Calu3 (cell line): ENCODE measurements around the gene IL9. TPM values are rescaled to one million over a fixed set of nuclear protein-coding genes. Genes with fewer than 3 reads are reported as not detected.

Source experiments
- BruUV-seq: library from RNA; stranded (reverse); fragments of 400-500 nt; replicated peaks from 2 replicates; lab custom pipeline; 2021; lab: Mats Ljungman, UMichigan
- CTCF ChIA-PET: fragments of 300-600 bp; sonication (Branson Sonifier 250); formaldehyde crosslinking; loops from one replicate; lab custom pipeline; 2022; ENCODE audit warnings: antibody characterized with exemption; lab: Charles Lee
- DNase-seq: peaks from one replicate; pipeline ENCODE4 v3.0.0; 2022
- H3K27ac Mint-ChIP-seq: one replicate; pipeline ENCODE4 v1.8.0; 2022; ENCODE audit warnings: mixed read lengths; ENCODE audit not compliant: unreplicated experiment
- H3K27me3 Mint-ChIP-seq: one replicate; pipeline ENCODE4 v1.8.0; 2022; ENCODE audit warnings: mixed read lengths; ENCODE audit not compliant: unreplicated experiment
- H3K36me3 Mint-ChIP-seq: one replicate; pipeline ENCODE4 v1.8.0; 2022; ENCODE audit warnings: mild to moderate bottlenecking, moderate library complexity, mixed read lengths; ENCODE audit not compliant: insufficient read depth, unreplicated experiment
- H3K4me1 Mint-ChIP-seq: one replicate; pipeline ENCODE4 v1.8.0; 2022; ENCODE audit warnings: mild to moderate bottlenecking, low read depth, mixed read lengths; ENCODE audit not compliant: unreplicated experiment
- H3K4me3 Mint-ChIP-seq: one replicate; pipeline ENCODE4 v1.8.0; 2022; ENCODE audit warnings: mild to moderate bottlenecking, low read depth, moderate library complexity, mixed read lengths; ENCODE audit not compliant: unreplicated experiment
- H3K9me3 Mint-ChIP-seq: one replicate; pipeline ENCODE4 v1.8.0; 2022; ENCODE audit warnings: low read depth, mixed read lengths; ENCODE audit not compliant: unreplicated experiment
- CTCF ChIP-seq: fragments of 200-600 bp; IDR thresholded peaks from one replicate; pipeline ENCODE4 v1.8.0; 2022; ENCODE audit warnings: antibody characterized with exemption; ENCODE audit not compliant: unreplicated experiment
- intact Hi-C: fragments of 100-400 bp; cut with micrococcal nuclease; formaldehyde crosslinking; loops from one replicate; pipeline ENCODE4 v1.10.0; 2022; ENCODE audit not compliant: unreplicated experiment
- total RNA-seq: library from RNA; stranded (reverse); gene quantifications from 2 replicates; pipeline ENCODE4 v1.2.3, GENCODE V29; 2022

Gene IL9
- total RNA-seq, 1 experiment from 2014 or later, result not detected

- Mint-ChIP-seq H3K4me1 (no peaks in the 10 kb centered on the region), H3K9me3 (no peaks in the 10 kb centered on the region), H3K27me3 (peaks cover 22% of the 10 kb centered on the region), H3K4me3 (no peak overlapping the region), H3K27ac (no peak overlapping the region), H3K36me3 (no peaks in the 10 kb centered on the region)
- no peak for TF ChIP-seq CTCF
- DNase-seq, result no peak
- intact Hi-C loops, result no loop called here
- BruUV-seq, result no TSS peak
- CTCF ChIA-PET, result no interaction called here
Observed at GRCh38 chr5:135894276-135894675, 1.4 kb downstream of the IL9 start.

GRCh38 chr5:135891791-135892190 is 3.9 kb downstream of the IL9 start:
- Mint-ChIP-seq H3K4me1 (peaks cover 12% of the 10 kb centered on the region), H3K27me3 (no peaks in the 10 kb centered on the region), H3K4me3 (no peak overlapping the region), H3K9me3 (no peaks in the 10 kb centered on the region), H3K27ac (no peak overlapping the region), H3K36me3 (no peaks in the 10 kb centered on the region)
- no TSS peak for BruUV-seq
- DNase-seq, result no peak
- TF ChIP-seq CTCF, result no peak
- intact Hi-C loops, result no loop called here
- CTCF ChIA-PET, result interaction anchor here (0.5 to 1.6 kb wide), 2 partner anchors 38 to 1187 kb away, joined by 3 read pairs; no protein-coding TSS in a partner anchor

GRCh38 chr5:135891268-135891667 is 4.4 kb downstream of the IL9 start:
- peaks cover 12% of the 10 kb centered on the region for H3K4me1 Mint-ChIP-seq
- CTCF ChIA-PET, result interaction anchor here (0.5 to 1.6 kb wide), 2 partner anchors 39 to 1188 kb away, joined by 3 read pairs; no protein-coding TSS in a partner anchor
- no peak for TF ChIP-seq CTCF
- H3K27me3 Mint-ChIP-seq, result no peaks in the 10 kb centered on the region
- BruUV-seq, result no TSS peak
- no peaks in the 10 kb centered on the region for H3K36me3 Mint-ChIP-seq
- DNase-seq, result no peak
- H3K9me3 Mint-ChIP-seq, result no peaks in the 10 kb centered on the region
- intact Hi-C loops, result no loop called here
- H3K27ac Mint-ChIP-seq, result no peak overlapping the region
- no peak overlapping the region for H3K4me3 Mint-ChIP-seq

- DNase-seq, result no peak
- Mint-ChIP-seq H3K27ac (no peak overlapping the region), H3K27me3 (peaks cover 3% of the 10 kb centered on the region), H3K4me3 (no peak overlapping the region), H3K9me3 (no peaks in the 10 kb centered on the region), H3K4me1 (peaks cover 12% of the 10 kb centered on the region), H3K36me3 (no peaks in the 10 kb centered on the region)
- no TSS peak for BruUV-seq
- no peak for TF ChIP-seq CTCF
- intact Hi-C loops, result no loop called here
- CTCF ChIA-PET, result interaction anchor here (0.8 to 1.6 kb wide), 2 partner anchors 39 to 282 kb away, joined by 3 read pairs; no protein-coding TSS in a partner anchor
Observed at GRCh38 chr5:135890867-135891266, 4.8 kb downstream of the IL9 start.
